ENCODE data around the gene CREG2.

DNA sequence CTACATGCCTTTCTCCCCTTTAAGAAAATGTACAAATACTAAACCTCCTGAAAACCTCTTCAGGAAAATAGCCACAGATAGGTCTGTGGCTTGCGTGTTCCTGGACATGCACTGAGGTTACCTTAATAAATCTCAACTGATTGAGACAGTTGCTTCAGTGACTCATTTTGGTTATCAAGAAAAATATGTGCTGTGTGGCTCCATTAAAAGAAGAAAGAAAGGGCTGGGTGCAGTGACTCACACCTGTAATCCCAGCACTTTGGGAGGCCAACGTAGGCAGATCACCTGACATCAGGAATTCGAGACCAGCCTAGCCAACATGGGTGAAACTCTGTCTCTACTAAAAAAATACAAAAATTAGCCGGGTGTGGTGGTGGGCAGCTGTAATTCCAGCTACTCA, 27.1 kb downstream of the CREG2 start:
- TF ChIP-seq, protein P1, sequence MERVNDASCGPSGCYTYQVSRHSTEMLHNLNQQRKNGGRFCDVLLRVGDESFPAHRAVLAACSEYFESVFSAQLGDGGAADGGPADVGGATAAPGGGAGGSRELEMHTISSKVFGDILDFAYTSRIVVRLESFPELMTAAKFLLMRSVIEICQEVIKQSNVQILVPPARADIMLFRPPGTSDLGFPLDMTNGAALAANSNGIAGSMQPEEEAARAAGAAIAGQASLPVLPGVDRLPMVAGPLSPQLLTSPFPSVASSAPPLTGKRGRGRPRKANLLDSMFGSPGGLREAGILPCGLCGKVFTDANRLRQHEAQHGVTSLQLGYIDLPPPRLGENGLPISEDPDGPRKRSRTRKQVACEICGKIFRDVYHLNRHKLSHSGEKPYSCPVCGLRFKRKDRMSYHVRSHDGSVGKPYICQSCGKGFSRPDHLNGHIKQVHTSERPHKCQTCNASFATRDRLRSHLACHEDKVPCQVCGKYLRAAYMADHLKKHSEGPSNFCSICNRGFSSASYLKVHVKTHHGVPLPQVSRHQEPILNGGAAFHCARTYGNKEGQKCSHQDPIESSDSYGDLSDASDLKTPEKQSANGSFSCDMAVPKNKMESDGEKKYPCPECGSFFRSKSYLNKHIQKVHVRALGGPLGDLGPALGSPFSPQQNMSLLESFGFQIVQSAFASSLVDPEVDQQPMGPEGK (CRISPR knock-in tag; IDR thresholded peaks at IDR 0.05; ENCODE audit: borderline replicate concordance): no peak
- TF ChIP-seq SNAI2 (CRISPR knock-in tag; IDR thresholded peaks at IDR 0.05): no peak
- TF ChIP-seq, protein P2, sequence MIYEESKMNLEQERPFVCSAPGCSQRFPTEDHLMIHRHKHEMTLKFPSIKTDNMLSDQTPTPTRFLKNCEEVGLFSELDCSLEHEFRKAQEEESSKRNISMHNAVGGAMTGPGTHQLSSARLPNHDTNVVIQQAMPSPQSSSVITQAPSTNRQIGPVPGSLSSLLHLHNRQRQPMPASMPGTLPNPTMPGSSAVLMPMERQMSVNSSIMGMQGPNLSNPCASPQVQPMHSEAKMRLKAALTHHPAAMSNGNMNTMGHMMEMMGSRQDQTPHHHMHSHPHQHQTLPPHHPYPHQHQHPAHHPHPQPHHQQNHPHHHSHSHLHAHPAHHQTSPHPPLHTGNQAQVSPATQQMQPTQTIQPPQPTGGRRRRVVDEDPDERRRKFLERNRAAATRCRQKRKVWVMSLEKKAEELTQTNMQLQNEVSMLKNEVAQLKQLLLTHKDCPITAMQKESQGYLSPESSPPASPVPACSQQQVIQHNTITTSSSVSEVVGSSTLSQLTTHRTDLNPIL (CRISPR knock-in tag; IDR thresholded peaks at IDR 0.05; ENCODE audit: low read depth): no peak
- TF ChIP-seq ARNTL (CRISPR knock-in tag; IDR thresholded peaks at IDR 0.05; ENCODE audit: borderline replicate concordance, low read depth): no peak
- no peak for TF ChIP-seq ZFP30 (CRISPR knock-in tag; IDR thresholded peaks at IDR 0.05)
- TF ChIP-seq ZFP3 (CRISPR knock-in tag; IDR thresholded peaks at IDR 0.05): no peak
- TF ChIP-seq, protein P3, sequence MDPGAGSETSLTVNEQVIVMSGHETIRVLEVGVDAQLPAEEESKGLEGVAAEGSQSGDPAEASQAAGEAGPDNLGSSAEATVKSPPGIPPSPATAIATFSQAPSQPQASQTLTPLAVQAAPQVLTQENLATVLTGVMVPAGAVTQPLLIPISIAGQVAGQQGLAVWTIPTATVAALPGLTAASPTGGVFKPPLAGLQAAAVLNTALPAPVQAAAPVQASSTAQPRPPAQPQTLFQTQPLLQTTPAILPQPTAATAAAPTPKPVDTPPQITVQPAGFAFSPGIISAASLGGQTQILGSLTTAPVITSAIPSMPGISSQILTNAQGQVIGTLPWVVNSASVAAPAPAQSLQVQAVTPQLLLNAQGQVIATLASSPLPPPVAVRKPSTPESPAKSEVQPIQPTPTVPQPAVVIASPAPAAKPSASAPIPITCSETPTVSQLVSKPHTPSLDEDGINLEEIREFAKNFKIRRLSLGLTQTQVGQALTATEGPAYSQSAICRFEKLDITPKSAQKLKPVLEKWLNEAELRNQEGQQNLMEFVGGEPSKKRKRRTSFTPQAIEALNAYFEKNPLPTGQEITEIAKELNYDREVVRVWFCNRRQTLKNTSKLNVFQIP (CRISPR knock-in tag; IDR thresholded peaks at IDR 0.05; ENCODE audit: borderline replicate concordance, low read depth): no peak

Data from SK-N-SH treated with all-trans-retinoic acid at 6 μM for 48 hours (cell line).